PC-9 (cell line): ENCODE measurements around the gene TADA2B.

Source experiments
- CTCF ChIP-seq: fragments of 200-600 bp; sonication (generic); conservative IDR thresholded peaks from 2 replicates; pipeline ENCODE4 v1.6.1; 2017; ENCODE audit warnings: mixed run types, antibody characterized with exemption, mild to moderate bottlenecking, moderate library complexity
- EZH2 ChIP-seq: fragments of 200-600 bp; sonication (generic); IDR thresholded peaks from 2 replicates; pipeline ENCODE4 v1.8.0; 2017; ENCODE audit warnings: antibody characterized with exemption, low read depth

- TF ChIP-seq CTCF: no peak
- TF ChIP-seq EZH2: no peak
These were observed 62.1 kb downstream of the TADA2B start for GRCh38 chr4:7105276-7105675.
